ENCODE measurements around the gene PLA2G4D. TPM values are rescaled to one million over a fixed set of nuclear protein-coding genes. Genes with fewer than 3 reads are reported as not detected.
A peak's percentile ranks its signal among the peaks of the same experiment; 100 is the strongest.

The PLA2G4D gene
- total RNA-seq, 4 donors from 2014 or later: 0.19 to 5.9 (median 0.23) TPM

DNA sequence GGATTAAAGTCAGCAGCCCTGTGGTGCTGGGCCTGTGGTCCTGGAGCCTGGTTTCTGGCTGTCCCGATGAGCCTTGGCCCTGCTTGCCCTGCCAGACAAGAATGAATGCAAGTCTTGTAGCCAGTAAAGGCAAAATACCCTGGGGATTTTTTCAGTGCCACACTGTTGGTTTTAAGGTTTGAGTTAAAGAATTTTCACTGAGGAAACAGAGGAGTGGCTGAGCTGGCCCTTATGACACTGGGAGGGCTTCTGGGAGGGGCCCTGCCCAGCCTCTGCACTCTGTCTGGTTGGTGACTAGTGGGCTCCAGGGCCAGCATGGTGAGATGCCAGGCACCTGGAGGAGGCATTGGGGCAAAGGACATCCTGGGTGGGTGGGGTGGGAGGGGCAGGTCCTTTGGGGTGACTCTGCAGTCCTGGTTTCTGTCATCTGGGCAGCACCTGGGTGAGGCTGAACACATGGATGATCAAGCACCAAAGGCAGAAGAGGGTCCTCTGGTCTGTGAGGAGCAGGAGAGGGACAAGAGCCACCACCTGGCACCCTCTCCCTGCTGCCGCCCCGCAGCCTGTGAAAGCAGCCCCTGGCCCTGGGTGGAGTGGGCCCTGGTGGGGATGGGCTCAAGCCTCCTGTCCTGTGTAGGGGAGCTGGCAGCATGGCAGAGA lies 61.0 kb downstream of the PLA2G4D start:
- intact Hi-C loops (cut with DNase I): no loop called here
- Histone ChIP-seq H3K9me3 (no peaks in the 10 kb centered on the region), H3K4me3 (no peak overlapping the region), H3K4me1 (peaks cover 7 to 74% (median 37%) of the 10 kb centered on the region in 3 donors), H3K27ac (peak overlapping the region; percentile 77 to 82 (median 81)), H3K36me3 (no peaks in the 10 kb centered on the region), H3K27me3 (no peaks in the 10 kb centered on the region)
- DNase-seq: no peak
- TF ChIP-seq, protein P1, sequence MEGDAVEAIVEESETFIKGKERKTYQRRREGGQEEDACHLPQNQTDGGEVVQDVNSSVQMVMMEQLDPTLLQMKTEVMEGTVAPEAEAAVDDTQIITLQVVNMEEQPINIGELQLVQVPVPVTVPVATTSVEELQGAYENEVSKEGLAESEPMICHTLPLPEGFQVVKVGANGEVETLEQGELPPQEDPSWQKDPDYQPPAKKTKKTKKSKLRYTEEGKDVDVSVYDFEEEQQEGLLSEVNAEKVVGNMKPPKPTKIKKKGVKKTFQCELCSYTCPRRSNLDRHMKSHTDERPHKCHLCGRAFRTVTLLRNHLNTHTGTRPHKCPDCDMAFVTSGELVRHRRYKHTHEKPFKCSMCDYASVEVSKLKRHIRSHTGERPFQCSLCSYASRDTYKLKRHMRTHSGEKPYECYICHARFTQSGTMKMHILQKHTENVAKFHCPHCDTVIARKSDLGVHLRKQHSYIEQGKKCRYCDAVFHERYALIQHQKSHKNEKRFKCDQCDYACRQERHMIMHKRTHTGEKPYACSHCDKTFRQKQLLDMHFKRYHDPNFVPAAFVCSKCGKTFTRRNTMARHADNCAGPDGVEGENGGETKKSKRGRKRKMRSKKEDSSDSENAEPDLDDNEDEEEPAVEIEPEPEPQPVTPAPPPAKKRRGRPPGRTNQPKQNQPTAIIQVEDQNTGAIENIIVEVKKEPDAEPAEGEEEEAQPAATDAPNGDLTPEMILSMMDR (IDR thresholded peaks at IDR 0.05): no peak
- TF ChIP-seq POLR2A (IDR thresholded peaks at IDR 0.05): no peak
- WGBS, 2 donors: 40 to 62% methylated on average over 2 to 3 of the region's 3 CpGs

DNA sequence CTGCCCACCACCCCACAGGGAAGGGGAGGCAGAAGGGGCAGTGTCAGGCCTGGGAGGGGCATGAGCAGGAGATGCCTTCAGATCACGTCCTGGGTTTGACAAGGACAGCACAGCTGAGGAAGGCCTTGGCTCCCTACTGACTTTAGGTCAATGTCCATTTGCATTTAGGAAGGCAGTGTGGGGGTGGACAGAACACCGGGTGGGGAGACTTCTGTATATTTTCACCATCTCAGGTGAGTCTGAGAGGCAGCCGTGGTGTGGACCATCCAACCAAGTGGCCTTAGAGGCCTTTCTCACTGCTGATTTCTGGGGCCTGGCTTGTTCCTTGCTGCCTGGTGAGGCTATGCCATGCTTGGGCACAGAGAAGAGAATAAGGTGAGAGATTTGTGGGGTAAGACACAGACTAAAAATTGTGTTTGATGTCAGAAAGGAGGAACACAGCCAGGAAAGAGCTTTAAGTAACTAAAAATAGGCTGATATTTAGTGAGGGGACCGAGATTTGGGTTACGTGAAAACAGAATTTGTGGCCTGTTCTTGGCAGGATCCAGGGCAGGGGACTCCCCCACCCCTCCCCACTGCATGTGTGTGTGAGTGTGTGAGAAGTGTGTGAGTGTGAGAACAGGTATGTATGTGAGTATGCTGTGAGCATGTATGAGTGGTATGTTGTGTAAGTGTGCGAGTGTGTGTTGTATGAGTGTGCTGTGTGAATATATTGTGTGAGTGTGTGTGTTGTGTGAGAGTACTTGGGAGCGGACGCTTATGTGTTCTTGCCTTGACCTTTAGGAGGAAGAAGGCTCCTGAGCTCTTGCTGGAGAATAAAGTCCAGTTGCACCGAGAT lies 61.8 kb downstream of the PLA2G4D start:
- Histone ChIP-seq H3K4me1 (peaks cover 7 to 68% (median 37%) of the 10 kb centered on the region in 3 donors), H3K4me3 (no peak overlapping the region), H3K27me3 (no peaks in the 10 kb centered on the region), H3K36me3 (no peaks in the 10 kb centered on the region), H3K27ac (peak overlapping the region; percentile 77 to 82 (median 81)), H3K9me3 (no peaks in the 10 kb centered on the region)
- WGBS, 2 donors: 77 to 81% methylated on average over 7 to 9 of the region's 9 CpGs
- intact Hi-C loops (cut with DNase I): no loop called here
- DNase-seq: no peak
- TF ChIP-seq, protein P1 (IDR thresholded peaks at IDR 0.05): no peak
- no peak for TF ChIP-seq POLR2A (IDR thresholded peaks at IDR 0.05)

- Histone ChIP-seq H3K9me3 (no peaks in the 10 kb centered on the region), H3K4me1 (peaks cover 5 to 55% (median 31%) of the 10 kb centered on the region in 3 donors), H3K36me3 (no peaks in the 10 kb centered on the region), H3K27ac (peak overlapping the region; percentile 77 to 82 (median 81)), H3K27me3 (no peaks in the 10 kb centered on the region), H3K4me3 (no peak overlapping the region)
- DNase-seq: no peak
- no peak for TF ChIP-seq POLR2A (IDR thresholded peaks at IDR 0.05)
- TF ChIP-seq, protein P1 (IDR thresholded peaks at IDR 0.05): no peak
- intact Hi-C loops (cut with DNase I): no loop called here
- 39 to 41% methylated on average over 5 to 6 of the region's 6 CpGs for WGBS, 2 donors
Observed at GRCh38 chr15:42031198-42031915, 63.0 kb downstream of the PLA2G4D start.

DNA sequence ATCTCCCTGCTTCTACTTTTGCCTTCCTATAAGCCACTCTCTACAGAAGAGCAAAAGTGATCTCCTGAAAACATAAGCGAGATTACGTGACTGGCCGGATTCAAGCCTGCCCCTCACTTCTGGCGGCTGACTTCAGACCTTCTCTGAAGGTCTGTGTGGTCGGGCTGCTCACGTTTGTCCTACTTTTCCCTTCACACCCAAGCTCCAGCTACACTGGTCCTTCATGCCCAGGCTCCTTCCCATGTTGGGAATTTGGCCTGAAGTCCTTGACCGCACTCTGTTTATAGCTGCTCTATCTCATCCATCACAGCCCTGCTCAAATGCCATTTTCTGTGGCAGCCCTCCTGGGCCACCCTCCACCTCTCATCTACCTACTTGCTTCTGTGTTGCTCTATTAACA lies 66.8 kb downstream of the PLA2G4D start:
- TF ChIP-seq, protein P1 (IDR thresholded peaks at IDR 0.05): no peak
- TF ChIP-seq POLR2A (IDR thresholded peaks at IDR 0.05): no peak
- no peaks in the 10 kb centered on the region for H3K36me3 ChIP-seq
- H3K27me3 ChIP-seq: no peaks in the 10 kb centered on the region
- no peaks in the 10 kb centered on the region for H3K9me3 ChIP-seq
- 81 to 88% methylated on average over 7 of the region's 7 CpGs for WGBS, 2 donors
- no peak for DNase-seq
- intact Hi-C loops (cut with DNase I): no loop called here
- no peak overlapping the region for H3K27ac ChIP-seq
- H3K4me1 ChIP-seq: peaks cover 0 to 17% (median 2%) of the 10 kb centered on the region in 3 donors
- H3K4me3 ChIP-seq: no peak overlapping the region
